ENCODE data around the gene BMP6. TPM values are rescaled to one million over a fixed set of nuclear protein-coding genes. Genes with fewer than 3 reads are reported as not detected.
A peak's percentile ranks its signal among the peaks of the same experiment; 100 is the strongest.

Gene BMP6
- total RNA-seq, 2 donors from 2014 or later, result 10.4 to 19.1 TPM

DNA sequence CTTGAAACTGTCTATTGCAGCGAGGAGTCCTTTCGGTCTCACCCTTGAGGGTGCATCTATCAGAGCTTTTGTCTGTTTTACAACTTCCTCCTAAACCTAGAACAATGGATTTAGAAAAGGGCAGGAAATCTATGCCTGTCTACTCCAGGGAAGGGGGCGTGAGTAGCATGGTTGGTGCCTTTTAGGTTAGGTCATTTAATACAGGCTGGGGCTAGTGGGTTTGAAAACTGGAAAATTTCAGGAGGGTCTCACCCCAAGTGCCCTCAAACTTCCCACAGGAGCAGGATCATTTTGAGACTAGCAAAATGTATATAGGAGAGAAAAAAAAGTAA, 33.5 kb upstream of the BMP6 start:
- H3K4me3 ChIP-seq, result no peak overlapping the region
- DNase-seq (ENCODE audit: low spot score), result no peak
- H3K27me3 ChIP-seq, result no peaks in the 10 kb centered on the region
- TF ChIP-seq, protein P1, sequence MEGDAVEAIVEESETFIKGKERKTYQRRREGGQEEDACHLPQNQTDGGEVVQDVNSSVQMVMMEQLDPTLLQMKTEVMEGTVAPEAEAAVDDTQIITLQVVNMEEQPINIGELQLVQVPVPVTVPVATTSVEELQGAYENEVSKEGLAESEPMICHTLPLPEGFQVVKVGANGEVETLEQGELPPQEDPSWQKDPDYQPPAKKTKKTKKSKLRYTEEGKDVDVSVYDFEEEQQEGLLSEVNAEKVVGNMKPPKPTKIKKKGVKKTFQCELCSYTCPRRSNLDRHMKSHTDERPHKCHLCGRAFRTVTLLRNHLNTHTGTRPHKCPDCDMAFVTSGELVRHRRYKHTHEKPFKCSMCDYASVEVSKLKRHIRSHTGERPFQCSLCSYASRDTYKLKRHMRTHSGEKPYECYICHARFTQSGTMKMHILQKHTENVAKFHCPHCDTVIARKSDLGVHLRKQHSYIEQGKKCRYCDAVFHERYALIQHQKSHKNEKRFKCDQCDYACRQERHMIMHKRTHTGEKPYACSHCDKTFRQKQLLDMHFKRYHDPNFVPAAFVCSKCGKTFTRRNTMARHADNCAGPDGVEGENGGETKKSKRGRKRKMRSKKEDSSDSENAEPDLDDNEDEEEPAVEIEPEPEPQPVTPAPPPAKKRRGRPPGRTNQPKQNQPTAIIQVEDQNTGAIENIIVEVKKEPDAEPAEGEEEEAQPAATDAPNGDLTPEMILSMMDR (IDR thresholded peaks at IDR 0.05), result no peak
- H3K9me3 ChIP-seq, result no peaks in the 10 kb centered on the region
- H3K4me1 ChIP-seq, result no peaks in the 10 kb centered on the region
- H3K36me3 ChIP-seq, result no peaks in the 10 kb centered on the region
- no peak overlapping the region for H3K27ac ChIP-seq

DNA sequence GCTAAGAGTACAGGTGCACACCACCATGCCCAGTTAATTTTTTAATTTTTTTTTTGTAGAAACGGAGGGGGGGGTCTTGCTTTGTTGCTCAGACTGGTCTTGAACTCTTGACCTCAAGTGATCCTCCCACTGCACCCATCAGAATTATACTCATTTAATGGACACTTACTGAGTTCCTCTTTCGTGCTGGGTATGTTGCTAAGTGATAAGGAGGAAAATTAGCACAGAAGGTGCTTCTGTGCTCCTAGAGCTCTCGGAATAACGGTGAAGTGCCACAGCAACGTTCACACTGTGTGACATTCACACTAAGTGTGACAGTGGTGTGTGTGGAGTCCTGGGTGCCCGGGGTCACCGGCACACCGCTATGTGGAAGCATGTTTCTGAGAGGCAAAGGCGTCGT, 32.1 kb upstream of the BMP6 start:
- H3K9me3 ChIP-seq, result no peaks in the 10 kb centered on the region
- no peak overlapping the region for H3K4me3 ChIP-seq
- H3K36me3 ChIP-seq, result no peaks in the 10 kb centered on the region
- DNase-seq (ENCODE audit: low spot score), result no peak
- no peak overlapping the region for H3K27ac ChIP-seq
- no peaks in the 10 kb centered on the region for H3K27me3 ChIP-seq
- TF ChIP-seq, protein P1 (IDR thresholded peaks at IDR 0.05), result no peak
- no peaks in the 10 kb centered on the region for H3K4me1 ChIP-seq

DNA sequence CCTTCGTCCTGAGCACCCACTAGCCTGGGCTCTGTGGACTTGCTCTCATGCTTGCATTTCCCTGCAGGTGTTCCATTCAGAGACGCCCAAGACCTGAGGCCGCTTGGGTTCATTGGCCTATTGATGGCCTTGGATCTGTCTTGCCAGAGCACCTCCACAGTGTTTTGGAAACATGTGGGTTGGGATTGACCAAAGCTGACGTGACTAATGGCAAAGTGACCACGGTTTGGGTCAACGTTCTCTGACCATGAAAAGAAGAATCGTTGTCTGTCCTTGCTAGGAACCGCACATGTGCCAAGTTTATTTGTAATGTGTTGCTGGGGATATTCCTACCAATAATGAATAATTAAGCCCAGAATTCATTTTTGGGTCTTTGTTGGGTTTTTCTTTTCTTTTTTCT, 29.8 kb upstream of the BMP6 start:
- H3K4me3 ChIP-seq, result no peak overlapping the region
- no peaks in the 10 kb centered on the region for H3K4me1 ChIP-seq
- no peaks in the 10 kb centered on the region for H3K36me3 ChIP-seq
- H3K27me3 ChIP-seq, result no peaks in the 10 kb centered on the region
- TF ChIP-seq, protein P1 (IDR thresholded peaks at IDR 0.05), result no peak
- H3K9me3 ChIP-seq, result no peaks in the 10 kb centered on the region
- H3K27ac ChIP-seq, result no peak overlapping the region
- DNase-seq (ENCODE audit: low spot score), result no peak

DNA sequence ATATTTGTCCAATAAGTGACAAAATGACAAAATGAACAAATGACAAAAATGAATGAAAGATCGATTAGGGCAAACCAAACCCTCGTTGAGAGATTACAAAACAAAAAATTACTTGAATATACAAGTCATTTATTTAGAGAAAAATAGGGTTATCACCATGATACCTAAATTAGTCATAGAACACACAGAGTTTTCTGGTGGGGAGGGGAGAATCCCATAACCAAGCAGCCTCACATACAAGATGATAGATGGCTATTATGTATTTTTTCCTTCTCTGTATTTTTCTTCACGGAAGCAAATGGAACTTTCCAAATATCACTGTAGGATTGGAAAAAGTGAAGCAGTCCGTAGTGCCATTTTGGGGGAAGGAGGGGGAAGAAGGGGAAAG, 28.5 kb upstream of the BMP6 start:
- H3K4me1 ChIP-seq, result no peaks in the 10 kb centered on the region
- TF ChIP-seq, protein P1 (IDR thresholded peaks at IDR 0.05), result no peak
- no peaks in the 10 kb centered on the region for H3K36me3 ChIP-seq
- H3K4me3 ChIP-seq, result no peak overlapping the region
- H3K27me3 ChIP-seq, result no peaks in the 10 kb centered on the region
- no peaks in the 10 kb centered on the region for H3K9me3 ChIP-seq
- no peak overlapping the region for H3K27ac ChIP-seq
- no peak for DNase-seq (ENCODE audit: low spot score)

DNA sequence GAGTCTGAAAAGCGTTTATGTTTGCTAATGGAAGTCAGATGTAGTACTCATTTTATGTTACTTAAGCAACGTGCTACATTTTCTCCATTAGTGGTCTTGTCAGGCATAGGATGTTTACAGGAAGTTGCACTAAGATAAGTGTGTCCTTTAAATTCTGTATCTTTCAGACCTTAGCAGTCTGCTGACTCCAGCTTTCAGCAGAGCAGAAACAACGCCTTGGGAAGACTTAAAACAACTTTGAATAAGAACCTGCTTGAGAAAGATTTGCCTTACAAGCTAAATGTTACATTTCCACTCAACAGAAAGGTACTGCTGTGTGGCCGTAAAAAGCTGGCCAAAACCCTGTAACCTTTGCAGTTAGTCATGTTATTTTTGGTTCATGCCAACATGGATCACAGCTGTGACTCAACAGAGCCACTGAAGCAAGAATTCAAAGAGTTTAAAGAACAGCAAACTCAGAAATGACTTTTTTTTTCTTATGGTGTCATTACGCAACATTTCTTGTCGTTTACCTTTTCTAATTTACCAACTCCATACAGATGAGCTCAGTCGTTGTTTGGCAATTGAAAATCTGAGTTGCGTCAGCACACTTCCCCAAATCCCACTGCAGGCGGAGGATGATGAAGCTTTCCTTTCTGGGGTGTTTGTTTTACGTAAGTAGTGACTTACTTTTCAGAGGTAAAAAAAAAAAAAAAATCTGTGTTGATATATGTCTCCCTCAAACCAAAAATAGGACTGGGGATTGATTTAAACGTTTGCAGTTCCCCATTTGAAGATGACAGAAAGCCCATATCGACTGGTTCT, 27.9 kb upstream of the BMP6 start:
- no peaks in the 10 kb centered on the region for H3K9me3 ChIP-seq
- TF ChIP-seq, protein P1 (IDR thresholded peaks at IDR 0.05), result no peak
- H3K4me3 ChIP-seq, result no peak overlapping the region
- H3K27me3 ChIP-seq, result no peaks in the 10 kb centered on the region
- H3K27ac ChIP-seq, result no peak overlapping the region
- peak; percentile 69 for DNase-seq (ENCODE audit: low spot score)
- H3K36me3 ChIP-seq, result no peaks in the 10 kb centered on the region
- H3K4me1 ChIP-seq, result no peaks in the 10 kb centered on the region
